Motor neuron (in vitro differentiated cells): ENCODE results near the gene DNAH9. TPM values are rescaled to one million over a fixed set of nuclear protein-coding genes. Genes with fewer than 3 reads are reported as not detected.
A peak's percentile ranks its signal among the peaks of the same experiment; 100 is the strongest.

Experiments
- ATAC-seq, 8 experiments: fragments of 200-7000 bp; cut with Tn5 transposase; replicated peaks in 6 of 8; 2 replicates each; pipeline ENCODE4 v1.8.0; 2021; ENCODE audit warnings: mild to moderate bottlenecking in 8 of 8, moderate library complexity in 8 of 8
- H3K27ac ChIP-seq, 2 donors: fragments of 250-450 bp; sonication (Bioruptor Pico); 2 replicates each; pipeline ENCODE4 v1.9.0; 2021; ENCODE audit warnings: antibody characterized with exemption in 2 of 2, mild to moderate bottlenecking in 2 of 2, moderate library complexity in 1 of 2
- H3K4me1 ChIP-seq, 2 donors: fragments of 250-450 bp; sonication (Bioruptor Pico); replicated peaks in 1 of 2; 2 replicates each; pipeline ENCODE4 v1.6.1; 2021; ENCODE audit warnings: antibody characterized with exemption in 2 of 2, mild to moderate bottlenecking in 2 of 2, moderate library complexity in 1 of 2
- H3K4me3 ChIP-seq, 5 donors: fragments of 250-450 bp; sonication (Bioruptor Pico); 2 replicates each; pipeline ENCODE4 v1.9.0; 2021; ENCODE audit warnings: antibody characterized with exemption in 5 of 5, mild to moderate bottlenecking in 5 of 5, moderate library complexity in 4 of 5
- WGBS, 10 experiments: fragments of 450-650 bp; shearing (Covaris generic); methylation state at CpG; one replicate each; pipeline ENCODE4 v1.0.0; 2022; 5-methylcytosine and 5-hydroxymethylcytosine counted together
- in situ Hi-C, 9 experiments: fragments of 400-800 bp; cut with MboI; loops; one replicate each; pipeline ENCODE4 v1.15.0; 2021; ENCODE audit warnings: low sequenced_read_pairs in 9 of 9, low pct_unique_long_range_greater_than_20kb in 2 of 9; ENCODE audit not compliant: unreplicated experiment in 9 of 9
- total RNA-seq, 8 experiments: library from RNA; unstranded; fragments of 300-600 nt; gene quantifications; 2 replicates each; pipeline versions ENCODE4 v1.2.3 to v1.2.4, GENCODE V29; 2022

DNAH9 gene
- total RNA-seq, 8 experiments from 2014 or later = 0.20 to 7.6 (median 2.5) TPM

- Histone ChIP-seq H3K4me1 (peaks cover 0 to 5% of the 10 kb centered on the region in 2 donors), H3K27ac (no peak overlapping the region), H3K4me3 (no peak overlapping the region)
- in situ Hi-C loops = no loop called here
- no peak for ATAC-seq
- 0 to 93% (median 50%) methylated on average over 1 to 2 of the region's 2 CpGs; no CpG with 5 or more reads in 3 of the 10 experiments for WGBS, 10 experiments
These were observed 36.6 kb upstream of the DNAH9 start for GRCh38 chr17:11561702-11562101.

GRCh38 chr17:11564589-11565380, 33.5 kb upstream of the DNAH9 start:
- 0 to 100% (median 42%) methylated on average over 1 to 3 of the region's 3 CpGs; no CpG with 5 or more reads in 1 of the 10 experiments for WGBS, 10 experiments
- H3K4me3 ChIP-seq = no peak overlapping the region
- no peaks in the 10 kb centered on the region for H3K4me1 ChIP-seq
- no peak overlapping the region for H3K27ac ChIP-seq
- in situ Hi-C loops = no loop called here
- no peak for ATAC-seq

GRCh38 chr17:11565591-11565990, 32.7 kb upstream of the DNAH9 start:
- in situ Hi-C loops = no loop called here
- Histone ChIP-seq H3K4me3 (no peak overlapping the region), H3K27ac (no peak overlapping the region), H3K4me1 (no peaks in the 10 kb centered on the region)
- ATAC-seq = no peak
- WGBS, 10 experiments = 0 to 83% (median 12%) methylated on average over 1 to 4 of the region's 4 CpGs; no CpG with 5 or more reads in 2 of the 10 experiments

- H3K4me3 ChIP-seq = no peak overlapping the region
- H3K4me1 ChIP-seq = no peaks in the 10 kb centered on the region
- no peak for ATAC-seq
- in situ Hi-C loops = no loop called here
- 11 to 80% (median 54%) methylated on average over 1 to 3 of the region's 3 CpGs; no CpG with 5 or more reads in 2 of the 10 experiments for WGBS, 10 experiments
- no peak overlapping the region for H3K27ac ChIP-seq
These were observed 19.3 kb upstream of the DNAH9 start for GRCh38 chr17:11578998-11579397.

GRCh38 chr17:11580677-11581076, 17.6 kb upstream of the DNAH9 start:
- 17 to 100% (median 74%) methylated on average over 1 to 3 of the region's 3 CpGs; no CpG with 5 or more reads in 1 of the 10 experiments for WGBS, 10 experiments
- in situ Hi-C loops = no loop called here

GRCh38 chr17:11582217-11582616, 16.1 kb upstream of the DNAH9 start:
- no peak overlapping the region for H3K4me3 ChIP-seq
- ATAC-seq = no peak
- in situ Hi-C loops = no loop called here
- 7 to 86% (median 20%) methylated on average over 1 to 3 of the region's 5 CpGs; no CpG with 5 or more reads in 5 of the 10 experiments for WGBS, 10 experiments
- H3K27ac ChIP-seq = no peak overlapping the region
- no peaks in the 10 kb centered on the region for H3K4me1 ChIP-seq

More at GRCh38 chr17:11580677-11581076, 17.6 kb upstream of the DNAH9 start:
- Histone ChIP-seq H3K4me1 (no peaks in the 10 kb centered on the region), H3K27ac (no peak overlapping the region), H3K4me3 (no peak overlapping the region)
- no peak for ATAC-seq

GRCh38 chr17:11583306-11583992, 14.8 kb upstream of the DNAH9 start:
- no peak overlapping the region for H3K27ac ChIP-seq
- WGBS, 10 experiments = 0 to 67% methylated on average over 1 of the region's 9 CpGs; no CpG with 5 or more reads in 8 of the 10 experiments
- H3K4me1 ChIP-seq = no peaks in the 10 kb centered on the region
- in situ Hi-C loops = no loop called here
- H3K4me3 ChIP-seq = no peak overlapping the region
- no peak for ATAC-seq

GRCh38 chr17:11589716-11590115, 8.6 kb upstream of the DNAH9 start:
- H3K4me1 ChIP-seq = no peaks in the 10 kb centered on the region
- H3K4me3 ChIP-seq = no peak overlapping the region
- WGBS, 10 experiments = 0 to 93% (median 18%) methylated on average over 1 to 3 of the region's 3 CpGs; no CpG with 5 or more reads in 4 of the 10 experiments
- no peak overlapping the region for H3K27ac ChIP-seq
- in situ Hi-C loops = no loop called here
- no peak for ATAC-seq

GRCh38 chr17:11601661-11602060, 3.4 kb downstream of the DNAH9 start:
- in situ Hi-C loops = loop anchor here in 1 of 9 experiments (25.0 kb wide), 1 partner anchor 364 kb away; the partner anchor contains the start of gene SHISA6
- 0 to 96% (median 33%) methylated on average over 1 to 4 of the region's 5 CpGs; no CpG with 5 or more reads in 1 of the 10 experiments for WGBS, 10 experiments
- H3K4me1 ChIP-seq = peaks cover 17 to 19% of the 10 kb centered on the region in 2 donors
- no peak overlapping the region for H3K4me3 ChIP-seq
- no peak overlapping the region for H3K27ac ChIP-seq
- ATAC-seq = no peak

- H3K4me3 ChIP-seq = no peak overlapping the region
- peak in 6 of 8 experiments; percentile 36 to 86 (median 70) for ATAC-seq
- 0 to 79% (median 50%) methylated on average over 1 to 5 of the region's 6 CpGs; no CpG with 5 or more reads in 4 of the 10 experiments for WGBS, 10 experiments
- in situ Hi-C loops = loop anchor here in 1 of 9 experiments (25.0 kb wide), 1 partner anchor 371 kb away; the partner anchor contains the start of gene SHISA6
- no peak overlapping the region for H3K27ac ChIP-seq
- H3K4me1 ChIP-seq = peaks cover 6 to 10% of the 10 kb centered on the region in 2 donors
These were observed 10.1 kb downstream of the DNAH9 start for GRCh38 chr17:11608396-11608795.

- no peak overlapping the region for H3K4me3 ChIP-seq
- peak in 1 of 8 experiments; percentile 46 for ATAC-seq
- H3K27ac ChIP-seq = no peak overlapping the region
- 7 to 69% (median 43%) methylated on average over 1 to 5 of the region's 6 CpGs; no CpG with 5 or more reads in 4 of the 10 experiments for WGBS, 10 experiments
- in situ Hi-C loops = loop anchor here in 1 of 9 experiments (25.0 kb wide), 1 partner anchor 374 kb away; the partner anchor contains the start of gene SHISA6
- peaks cover 6 to 10% of the 10 kb centered on the region in 2 donors for H3K4me1 ChIP-seq
These were observed 12.8 kb downstream of the DNAH9 start for GRCh38 chr17:11610999-11611566.

- H3K27ac ChIP-seq = no peak overlapping the region
- H3K4me1 ChIP-seq = peaks cover 5 to 10% of the 10 kb centered on the region in 2 donors
- no peak overlapping the region for H3K4me3 ChIP-seq
- ATAC-seq = no peak
- in situ Hi-C loops = loop anchor here in 1 of 9 experiments (25.0 kb wide), 1 partner anchor 376 kb away; the partner anchor contains the start of gene SHISA6
- WGBS, 10 experiments = 0 to 80% (median 80%) methylated on average over 1 to 2 of the region's 2 CpGs; no CpG with 5 or more reads in 7 of the 10 experiments
These were observed 14.7 kb downstream of the DNAH9 start for GRCh38 chr17:11612956-11613355.
